NCI-H1048 (cell line): Measurements from ENCODE around the gene RRAD.
"Not testable (repeated sequence)": the region's sequence is repeated elsewhere in the genome, so short reads cannot be mapped to it uniquely, and the experiment has no call there.

Source experiments
- DNase-seq: peaks from one replicate; lab custom pipeline; 2025; lab: John Stamatoyannopoulos, UW

Gene RRAD

DNA sequence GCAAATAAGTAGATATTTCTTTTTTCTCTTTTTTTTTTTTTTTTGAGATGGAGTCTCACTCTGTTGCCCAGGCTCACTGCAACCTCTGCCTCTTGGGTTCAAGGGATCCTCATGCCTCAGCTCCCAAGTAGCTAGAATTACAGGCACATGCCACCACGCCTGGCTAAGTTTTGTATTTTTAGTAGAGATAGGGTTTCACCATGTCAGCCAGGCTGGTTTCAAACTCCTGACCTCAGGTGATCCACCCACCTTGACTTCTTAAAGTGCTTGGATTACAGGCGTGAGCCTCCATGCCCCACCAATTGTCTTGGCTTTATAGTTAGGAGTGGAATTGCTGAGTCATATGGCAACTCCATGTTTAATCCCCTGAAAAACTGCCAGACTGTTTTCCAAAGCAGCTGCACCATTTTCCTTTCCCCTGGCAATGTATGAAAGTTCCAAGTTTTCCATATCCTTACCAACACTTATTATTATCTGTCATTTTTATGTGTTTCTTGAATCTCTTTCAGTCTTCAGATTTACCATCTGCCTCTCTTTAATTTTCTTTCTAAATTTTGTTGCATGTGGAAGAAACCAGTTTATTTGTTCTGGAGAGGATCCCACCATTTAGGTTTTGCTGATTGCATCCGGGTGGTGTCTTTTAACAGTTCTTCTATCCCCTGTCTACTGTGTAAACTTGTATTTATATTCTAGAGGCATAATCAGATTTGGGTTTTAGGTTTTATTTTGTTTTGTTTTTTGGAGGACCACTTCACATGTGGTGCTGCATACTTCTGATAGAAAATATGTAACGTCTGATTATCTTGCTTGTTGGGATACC lies 25.8 kb upstream of the RRAD start:
- no peak for DNase-seq

DNA sequence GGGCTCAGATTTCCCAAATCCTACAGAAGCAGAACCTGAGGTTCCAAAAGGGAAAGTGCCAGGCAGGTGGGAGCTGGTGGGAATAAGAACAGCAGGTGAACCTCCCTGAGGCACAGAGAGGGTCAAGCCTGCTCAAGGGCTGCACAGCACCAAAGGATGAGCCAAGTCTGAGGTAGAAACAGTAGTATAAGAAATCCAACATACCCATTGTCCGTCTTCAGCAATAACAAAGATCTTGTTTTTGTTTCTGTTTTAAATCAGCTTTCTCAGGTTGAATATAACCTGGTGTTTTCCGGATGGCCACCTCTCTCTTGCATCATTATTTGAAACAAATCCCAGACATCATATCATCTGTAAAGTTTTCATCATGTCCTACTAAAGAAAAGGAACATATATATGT lies 25.1 kb upstream of the RRAD start:
- DNase-seq, result no peak

DNA sequence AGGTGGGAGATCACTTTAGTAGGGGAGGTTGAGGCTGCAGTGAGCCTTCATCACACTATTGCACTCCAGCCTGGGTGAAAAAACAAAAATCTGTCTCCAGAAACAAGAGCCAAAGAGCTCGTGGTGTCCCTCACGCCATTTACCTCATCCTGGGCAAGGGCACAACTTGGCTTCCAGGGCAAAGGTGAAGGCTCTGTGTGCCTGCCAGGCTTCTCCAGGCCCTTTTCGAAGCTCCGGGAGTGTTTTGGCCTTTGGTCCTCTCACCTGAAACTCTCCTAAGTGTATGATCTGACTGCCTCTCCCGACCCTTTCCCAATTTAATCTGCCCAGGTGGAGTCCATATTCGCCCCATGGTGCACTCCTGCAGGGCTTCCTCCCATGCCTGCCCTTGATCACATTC lies 24.1 kb upstream of the RRAD start:
- DNase-seq, result no peak

DNA sequence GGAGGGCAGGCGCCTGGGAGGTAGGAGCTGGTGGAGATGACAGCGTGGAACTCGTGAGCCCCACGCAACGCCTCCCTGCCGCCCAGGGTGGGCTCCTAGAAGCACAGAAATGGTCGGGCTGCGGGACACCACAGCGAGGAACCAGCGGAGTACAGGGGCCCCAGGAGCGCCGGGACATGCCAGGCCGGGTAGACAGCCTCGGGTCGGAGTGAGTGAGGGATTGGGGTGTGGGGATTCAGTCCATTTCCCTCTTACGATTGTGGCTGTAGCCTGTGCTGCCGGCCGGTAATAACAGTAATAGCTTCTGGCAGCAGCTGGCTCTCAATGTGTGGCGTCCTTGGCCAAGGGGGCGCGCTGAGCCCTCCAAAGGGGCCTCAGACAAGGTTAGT lies 23.5 kb upstream of the RRAD start:
- DNase-seq, result no peak

DNA sequence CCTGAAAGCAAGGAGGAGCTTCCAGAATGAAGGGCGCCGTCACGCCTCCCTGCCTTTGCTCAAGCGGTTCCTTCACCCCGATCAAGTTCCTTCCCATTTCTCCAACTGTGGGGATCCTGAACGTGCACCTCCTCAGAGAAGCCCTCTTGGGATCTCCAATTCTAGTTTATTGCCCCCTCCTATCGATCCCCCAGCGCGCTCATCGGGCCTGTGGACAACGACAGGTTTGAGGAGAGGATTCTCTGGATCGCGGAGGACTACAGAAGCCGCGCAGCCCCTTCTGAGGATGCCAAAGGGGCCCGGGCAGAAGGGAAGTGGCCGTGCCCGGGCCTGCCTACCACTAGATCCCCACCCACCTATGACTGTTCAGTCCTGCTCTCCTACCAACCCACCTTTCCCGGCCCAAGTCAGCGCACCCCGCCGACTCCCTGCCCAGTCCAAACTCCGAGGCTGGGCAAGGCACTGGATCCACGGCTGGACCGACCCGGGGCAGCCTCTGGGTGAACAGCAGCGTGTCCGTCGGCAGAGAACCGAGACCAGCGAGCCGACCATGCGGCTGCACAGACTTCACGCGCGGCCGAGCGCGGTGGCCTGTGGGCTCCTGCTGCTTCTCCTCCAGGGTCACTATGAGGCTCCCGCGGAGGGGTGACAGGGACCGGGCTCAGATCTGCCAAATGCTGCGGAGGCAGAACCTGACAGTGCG lies 22.9 kb upstream of the RRAD start:
- DNase-seq, result no peak

DNA sequence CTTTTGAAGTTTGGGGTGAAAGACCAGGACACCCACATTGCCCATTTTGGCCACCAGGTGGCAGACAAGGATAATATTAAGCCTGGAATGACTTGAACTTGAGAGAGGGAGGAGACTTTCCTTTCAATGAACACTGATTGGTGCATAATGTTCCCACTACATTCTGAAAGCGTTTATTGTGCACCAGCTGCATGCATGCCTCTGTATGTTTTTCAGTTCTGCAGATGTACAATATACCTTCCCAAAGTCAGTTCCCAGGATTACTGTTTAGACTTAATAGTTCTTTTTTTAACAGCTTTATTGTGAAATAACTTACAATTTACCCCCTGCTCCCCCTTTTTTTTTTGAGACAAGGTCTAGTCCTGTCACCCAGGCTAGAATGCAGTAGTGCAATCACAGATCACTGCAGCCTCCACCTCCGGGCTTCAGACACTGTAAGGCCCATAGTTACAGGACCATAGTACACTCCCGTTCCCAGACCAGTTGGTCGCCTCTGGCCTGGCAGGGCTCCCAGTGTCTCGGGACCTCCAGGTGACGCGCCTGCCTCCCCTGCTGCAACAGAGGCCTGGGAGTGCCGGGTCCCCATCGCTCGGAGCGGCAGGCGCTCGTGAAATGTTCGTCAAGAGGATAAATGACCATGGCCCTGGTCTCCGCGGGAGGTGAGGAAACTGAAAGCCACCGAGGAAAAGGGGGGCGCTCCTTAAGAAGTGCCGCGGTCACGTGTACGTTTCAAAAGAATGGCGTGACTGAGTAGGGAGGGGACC lies 22.1 kb upstream of the RRAD start:
- peak; percentile 1 for DNase-seq

DNA sequence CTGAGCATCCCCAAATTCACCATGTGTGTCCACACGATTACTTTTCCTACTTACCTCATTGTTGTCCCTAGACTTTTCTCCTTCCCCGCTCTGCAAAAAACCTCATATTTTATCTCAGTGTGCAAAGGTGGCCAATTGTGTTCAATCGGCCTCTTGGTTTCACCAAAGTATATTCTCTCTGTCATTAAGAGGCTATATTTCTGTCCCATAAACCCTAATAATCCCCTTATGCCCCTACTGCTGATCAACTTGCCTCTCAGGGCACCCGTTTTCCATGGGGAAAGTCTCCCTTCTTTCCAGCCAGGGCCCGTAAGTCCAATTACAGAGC lies 21.6 kb upstream of the RRAD start:
- no peak for DNase-seq

DNA sequence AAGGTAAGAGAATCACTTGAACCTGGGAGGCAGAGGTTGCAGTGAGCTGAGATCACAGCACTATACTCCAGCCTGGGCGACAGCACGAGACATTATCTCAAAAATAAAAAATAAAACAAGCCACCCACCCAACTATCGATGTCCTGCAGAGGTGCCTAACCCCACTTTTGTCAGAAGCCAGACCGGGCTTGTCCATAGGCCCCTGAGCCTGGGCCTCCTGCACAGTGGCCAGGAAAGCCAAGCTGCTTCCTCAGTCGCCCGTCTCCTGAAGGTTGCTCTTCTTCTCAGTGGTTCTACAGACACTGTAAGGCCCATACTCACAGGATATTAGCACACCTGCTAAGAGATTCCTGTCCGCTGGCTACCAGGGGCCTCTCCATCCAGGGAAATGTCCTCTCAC lies 21.2 kb upstream of the RRAD start:
- no peak for DNase-seq

DNA sequence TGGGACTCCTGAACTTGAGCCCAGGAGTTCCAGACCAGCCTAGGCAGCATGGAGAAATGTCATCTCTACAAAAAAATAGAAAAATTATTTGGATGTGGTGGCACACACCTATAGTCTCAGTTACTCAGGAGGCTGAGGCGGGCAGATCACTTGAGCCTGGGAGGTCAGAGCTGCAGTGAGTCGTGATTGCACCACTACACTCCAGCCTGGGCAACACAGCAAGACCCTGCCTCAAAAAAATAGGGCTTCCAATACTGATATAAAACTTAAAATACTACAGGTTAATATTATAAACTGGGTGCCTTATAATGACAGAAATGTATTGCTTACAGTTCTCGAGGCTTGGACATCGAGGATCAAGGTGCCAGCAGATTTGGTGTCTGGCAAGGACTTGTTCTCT lies 20.6 kb upstream of the RRAD start:
- no peak for DNase-seq

DNA sequence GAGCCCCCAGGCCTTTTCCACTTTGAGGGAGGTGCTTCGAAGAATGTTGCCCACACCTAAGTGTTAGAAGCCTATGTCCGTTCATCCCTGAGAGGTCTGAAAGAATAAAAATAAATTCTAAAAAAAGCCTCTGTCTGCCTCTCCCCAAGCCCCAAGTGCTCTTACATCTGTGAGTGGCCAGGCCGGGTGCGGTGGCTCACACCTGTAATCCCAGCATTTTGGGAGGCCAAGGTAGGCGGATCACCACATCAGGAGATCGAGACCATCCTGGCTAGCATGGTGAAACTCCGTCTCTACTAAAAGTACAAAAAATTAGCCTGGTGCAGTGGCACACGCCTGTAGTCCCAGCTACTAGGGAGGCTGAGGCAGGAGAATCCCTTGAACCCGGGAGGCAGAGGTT lies 19.6 kb upstream of the RRAD start:
- not testable (repeated sequence) for DNase-seq

DNA sequence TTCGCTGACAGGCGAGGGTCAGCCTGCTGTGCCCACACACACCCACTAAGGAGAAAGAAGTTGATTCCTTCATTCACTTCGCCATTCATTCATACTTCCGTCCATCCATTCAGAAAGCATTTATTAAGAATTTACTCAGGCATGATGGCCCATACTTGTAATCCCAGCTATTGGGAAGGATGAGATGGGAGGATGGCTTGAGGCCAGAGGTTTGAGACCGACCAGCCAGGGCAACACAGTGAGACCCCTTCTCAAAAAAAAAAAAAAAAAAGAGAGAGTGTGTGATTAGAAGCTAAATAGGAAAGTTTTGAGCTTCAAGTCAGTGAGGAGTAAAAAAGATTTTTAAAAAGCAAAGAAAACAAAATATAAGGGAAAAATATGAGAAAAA lies 18.7 kb upstream of the RRAD start:
- DNase-seq, result no peak

DNA sequence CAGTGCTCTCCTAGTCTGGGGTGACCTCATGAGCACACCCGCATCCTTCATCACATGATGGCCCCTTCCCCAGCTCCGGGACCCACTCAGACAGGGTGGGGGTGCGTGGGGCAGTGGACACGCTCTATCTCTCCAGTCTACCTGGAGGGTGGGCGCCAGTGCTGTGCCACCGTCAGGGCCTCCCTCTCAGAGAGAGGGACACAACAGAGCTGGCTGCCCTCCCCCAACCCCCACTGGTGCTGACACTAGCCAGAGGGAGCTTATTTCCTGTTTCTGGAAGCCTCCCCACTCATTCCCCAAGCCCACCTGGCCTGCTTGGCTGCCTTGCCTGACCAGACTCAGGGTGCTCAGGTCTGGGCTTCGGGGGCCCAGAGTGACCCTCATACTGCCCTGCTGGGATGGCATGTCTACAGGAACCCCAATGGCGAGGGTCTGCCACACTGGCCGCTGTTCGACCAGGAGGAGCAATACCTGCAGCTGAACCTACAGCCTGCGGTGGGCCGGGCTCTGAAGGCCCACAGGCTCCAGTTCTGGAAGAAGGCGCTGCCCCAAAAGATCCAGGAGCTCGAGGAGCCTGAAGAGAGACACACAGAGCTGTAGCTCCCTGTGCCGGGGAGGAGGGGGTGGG lies 18.2 kb upstream of the RRAD start:
- no peak for DNase-seq

DNA sequence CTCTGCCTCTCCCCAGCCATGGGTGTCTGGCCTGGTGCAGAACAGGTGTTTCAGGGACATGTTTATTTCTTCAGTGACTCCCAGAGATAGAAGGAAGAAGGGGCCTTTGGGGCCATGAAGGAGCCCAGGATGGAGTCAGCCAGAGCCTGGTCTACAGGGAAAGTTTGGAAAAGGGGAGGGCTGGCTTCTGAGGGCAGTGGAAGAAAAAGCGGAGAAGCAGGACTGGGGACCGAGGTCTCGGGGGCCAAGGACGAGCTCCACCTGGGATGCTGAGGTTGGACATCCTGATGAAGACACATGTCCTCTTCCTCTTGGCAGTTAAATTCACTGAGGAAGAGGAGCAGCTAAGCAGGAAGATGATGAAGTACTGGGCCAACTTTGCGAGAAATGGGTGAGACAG lies 17.6 kb upstream of the RRAD start:
- no peak for DNase-seq

DNA sequence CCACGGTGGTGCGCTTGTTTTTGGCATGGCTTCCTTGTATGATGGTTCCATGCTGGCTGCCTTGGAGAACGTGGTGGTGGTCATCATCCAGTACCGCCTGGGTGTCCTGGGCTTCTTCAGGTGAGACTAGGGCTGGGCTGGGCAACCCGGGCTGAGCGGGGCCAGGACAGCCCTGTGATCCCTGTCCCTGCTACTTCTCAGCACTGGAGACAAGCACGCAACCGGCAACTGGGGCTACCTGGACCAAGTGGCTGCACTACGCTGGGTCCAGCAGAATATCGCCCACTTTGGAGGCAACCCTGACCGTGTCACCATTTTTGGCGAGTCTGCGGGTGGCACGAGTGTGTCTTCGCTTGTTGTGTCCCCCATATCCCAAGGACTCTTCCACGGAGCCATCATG lies 14.9 kb upstream of the RRAD start:
- no peak for DNase-seq

DNA sequence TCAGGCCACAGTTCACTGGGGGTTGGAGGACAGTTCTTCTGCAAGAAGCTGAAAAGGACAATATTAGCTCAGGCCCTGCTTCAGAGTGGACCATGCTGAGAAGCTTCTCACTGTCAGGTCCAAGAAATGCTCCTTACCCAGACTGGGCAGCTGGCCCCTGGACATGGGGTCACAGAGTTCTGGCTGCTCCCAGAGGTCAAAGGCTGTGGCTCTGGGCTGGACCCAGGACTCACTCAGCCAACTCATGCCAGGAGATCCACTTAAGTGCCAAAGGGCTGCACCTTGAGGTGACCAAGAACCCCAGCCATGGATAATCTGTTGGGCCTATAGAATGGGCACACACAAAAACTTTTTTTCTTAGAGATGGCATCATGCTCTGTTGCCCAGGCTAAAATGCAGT lies 14.0 kb upstream of the RRAD start:
- no peak for DNase-seq

DNA sequence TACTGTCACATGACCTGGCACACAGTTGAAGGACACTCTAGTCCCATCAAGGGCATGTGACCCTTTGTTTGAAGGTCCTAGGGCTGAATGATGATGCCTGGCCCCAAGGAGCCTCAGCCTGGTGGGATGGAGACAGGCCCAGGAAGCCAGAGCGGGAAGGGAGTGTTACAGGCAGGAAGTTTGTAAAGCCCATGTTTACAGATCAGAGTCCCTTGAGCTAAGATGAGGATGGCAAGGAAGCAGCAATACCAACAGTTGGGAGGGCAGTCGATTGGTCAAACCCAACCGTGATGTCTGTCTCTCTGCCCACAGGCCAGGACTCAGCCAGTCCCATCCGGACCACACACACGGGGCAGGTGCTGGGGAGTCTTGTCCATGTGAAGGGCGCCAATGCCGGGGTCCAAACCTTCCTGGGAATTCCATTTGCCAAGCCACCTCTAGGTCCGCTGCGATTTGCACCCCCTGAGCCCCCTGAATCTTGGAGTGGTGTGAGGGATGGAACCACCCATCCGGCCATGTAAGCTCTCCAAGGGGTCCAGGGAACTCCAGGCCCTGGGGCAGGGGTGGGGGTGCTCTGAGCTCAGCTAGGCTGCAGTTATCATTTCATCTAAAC lies 12.5 kb upstream of the RRAD start:
- no peak for DNase-seq

DNA sequence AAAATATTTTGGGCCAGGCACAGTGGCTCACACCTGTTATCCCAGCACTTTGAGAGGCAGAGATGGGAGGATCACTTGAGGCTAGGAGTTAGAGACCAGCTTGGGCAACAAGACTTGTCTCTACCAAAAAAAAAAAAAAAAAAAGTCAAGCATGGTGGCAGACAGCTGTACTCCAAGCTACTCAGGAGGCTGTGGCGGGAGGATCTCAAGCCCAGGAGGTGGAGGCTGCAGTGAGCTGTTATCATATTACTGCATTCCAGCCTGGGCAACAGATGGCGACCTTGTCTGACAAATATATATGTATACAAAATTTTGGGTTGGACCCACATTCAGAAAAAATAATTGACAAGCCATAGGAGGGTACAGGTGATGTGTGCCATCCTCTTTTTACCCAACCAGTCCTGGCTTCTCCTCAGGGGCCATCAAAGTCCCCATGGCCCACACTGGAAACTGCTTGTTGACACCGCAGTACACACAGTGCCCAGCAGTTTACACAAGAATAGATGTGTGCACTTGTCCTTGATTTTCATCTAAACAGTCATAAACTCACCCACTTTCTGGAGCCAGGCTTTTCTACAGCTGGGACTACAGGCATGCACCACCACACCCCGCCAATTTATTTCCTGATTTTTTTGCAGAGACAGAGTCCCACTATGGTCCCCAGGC lies 11.7 kb upstream of the RRAD start:
- no peak for DNase-seq

DNA sequence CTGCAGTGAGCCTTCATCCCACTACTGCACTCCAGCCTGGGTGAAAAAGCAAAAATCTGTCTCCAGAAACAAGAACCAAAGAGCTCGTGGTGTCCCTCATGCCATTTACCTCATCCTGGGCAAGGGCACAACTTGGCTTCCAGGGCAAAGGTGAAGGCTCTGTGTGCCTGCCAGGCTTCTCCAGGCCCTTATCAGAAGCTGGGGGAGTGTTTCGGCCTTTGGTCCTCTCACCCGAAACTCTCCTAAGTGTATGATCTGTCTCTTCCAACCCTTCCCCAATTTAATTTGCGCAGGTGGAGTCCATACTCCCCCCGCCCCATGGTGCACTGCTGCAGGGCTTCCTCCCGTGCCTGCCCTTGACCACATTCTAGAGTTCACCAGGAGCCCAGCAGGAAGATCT lies 11.1 kb upstream of the RRAD start:
- no peak for DNase-seq

DNA sequence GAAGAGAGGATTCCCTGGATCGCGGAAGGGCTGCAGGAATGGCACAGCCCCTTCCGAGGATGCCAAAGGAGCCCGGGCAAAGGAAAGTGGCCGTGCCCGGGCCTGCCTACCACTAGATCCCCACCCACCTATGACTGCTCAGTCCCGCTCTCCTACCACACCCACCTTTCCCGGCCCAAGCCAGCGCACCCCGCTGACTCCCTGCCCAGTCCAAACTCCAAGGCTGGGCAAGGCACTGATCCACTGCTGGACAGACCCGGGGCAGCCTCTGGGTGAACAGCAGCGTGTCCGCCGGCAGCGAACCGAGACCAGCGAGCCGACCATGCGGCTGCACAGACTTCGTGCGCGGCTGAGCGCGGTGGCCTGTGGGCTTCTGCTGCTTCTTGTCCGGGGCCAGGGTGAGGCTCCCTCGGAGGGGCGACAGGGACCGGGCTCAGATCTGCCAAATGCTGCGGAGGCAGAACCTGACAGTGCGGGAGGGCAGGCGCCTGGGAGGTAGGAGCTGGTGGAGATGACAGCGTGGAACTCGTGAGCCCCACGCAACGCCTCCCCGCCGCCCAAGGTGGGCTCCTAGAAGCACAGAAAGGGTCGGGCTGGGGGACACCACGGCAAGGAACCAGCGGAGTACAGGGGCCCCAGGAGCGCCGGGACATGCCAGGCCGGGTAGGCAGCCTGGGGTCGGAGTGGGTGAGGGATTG lies 10.1 kb upstream of the RRAD start, which contains the start of gene CES2:
Gene CES2, plus strand, starts transcription at position 203 of the 698 bp plus-strand sequence. Its CDS starts 120 bp downstream, at position 323.
- no peak for DNase-seq

DNA sequence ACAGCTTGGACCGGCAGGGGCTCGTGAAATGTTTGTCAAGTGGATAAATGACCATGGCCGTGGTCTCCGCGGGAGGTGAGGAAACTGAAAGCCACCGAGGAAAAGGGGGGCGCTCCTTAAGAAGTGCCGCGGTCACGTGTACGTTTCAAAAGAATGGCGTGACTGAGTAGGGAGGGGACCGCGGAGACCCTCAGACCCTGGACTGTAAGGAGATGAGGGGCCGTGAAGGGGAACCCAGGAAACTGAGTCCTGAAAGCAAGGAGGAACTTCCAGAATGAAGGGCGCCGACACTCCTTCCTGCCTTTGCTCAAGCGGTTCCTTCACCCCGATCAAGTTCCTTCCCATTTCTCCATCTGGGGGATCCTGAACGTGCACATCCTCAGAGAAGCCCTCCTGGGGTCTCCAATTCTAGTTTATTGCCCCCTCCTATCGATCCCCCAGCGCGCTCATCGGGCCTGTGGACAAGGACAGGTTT lies 9.5 kb upstream of the RRAD start:
- DNase-seq, result not testable (repeated sequence)
